Measurements from ENCODE around the gene LANCL3.

DNA sequence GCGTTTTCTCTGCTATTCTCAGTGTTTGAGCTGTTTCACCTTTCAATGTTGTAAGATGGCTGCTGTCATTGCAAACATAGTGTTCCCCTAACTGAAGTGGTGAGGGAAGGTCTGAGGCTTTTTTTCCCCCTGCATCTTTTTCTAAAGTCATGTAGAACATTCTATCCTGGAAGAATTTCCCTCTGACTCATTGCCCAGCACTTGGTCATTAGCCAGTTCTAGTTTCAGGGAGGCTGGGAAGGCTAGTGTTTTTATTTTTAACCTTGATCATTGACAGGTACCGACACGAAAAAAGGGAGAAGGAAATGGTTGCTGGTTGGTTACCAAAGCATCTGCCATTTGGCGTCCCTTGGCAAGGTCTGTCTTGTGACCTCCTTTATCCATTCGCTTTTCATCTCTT lies 6.6 kb downstream of the LANCL3 start:
- no peak for TF ChIP-seq MXD4 (CRISPR knock-in tag; IDR thresholded peaks at IDR 0.05; ENCODE audit: borderline replicate concordance)
- no peak for TF ChIP-seq SP1 (CRISPR knock-in tag; conservative IDR thresholded peaks at IDR 0.05)

Measured in WTC11 (cell line).